ENCODE data around the gene UFSP2.

UFSP2 gene

DNA sequence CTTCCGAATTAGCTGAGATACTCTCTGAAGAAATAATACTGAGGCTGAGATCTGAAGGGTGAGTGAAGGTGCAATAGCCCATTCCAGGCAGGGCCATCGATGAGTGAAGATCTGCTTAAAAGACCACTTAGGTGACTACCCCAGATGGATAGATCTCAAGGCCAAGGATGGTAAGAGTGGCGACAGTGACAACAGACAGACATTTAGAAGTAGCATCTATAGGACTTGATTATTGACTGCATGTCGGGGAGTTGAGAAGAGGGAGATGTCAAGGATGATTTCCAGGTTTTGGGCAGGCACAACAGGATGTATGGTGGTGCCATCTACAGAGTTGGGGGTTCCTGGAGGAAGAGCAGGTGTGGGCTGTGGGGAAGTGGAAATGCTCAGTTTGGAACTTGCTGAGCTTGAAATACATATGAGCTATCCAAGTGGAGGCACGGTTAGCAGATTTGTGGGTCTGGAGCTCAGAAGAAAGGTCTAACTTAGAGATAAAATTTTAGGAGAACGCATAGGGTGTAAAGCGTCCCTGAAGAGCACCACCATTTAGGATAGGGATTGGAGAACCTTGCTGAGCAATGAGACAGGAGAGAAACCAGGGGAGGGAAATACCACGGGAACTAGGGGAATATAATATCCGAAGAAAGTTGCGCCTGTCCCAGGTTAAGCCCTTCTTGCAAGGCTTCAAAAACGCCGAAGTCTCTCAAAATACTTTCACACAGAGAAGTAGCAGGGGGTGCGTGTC lies 688 bp downstream of the UFSP2 start:
- no peak for DNase-seq

DNA sequence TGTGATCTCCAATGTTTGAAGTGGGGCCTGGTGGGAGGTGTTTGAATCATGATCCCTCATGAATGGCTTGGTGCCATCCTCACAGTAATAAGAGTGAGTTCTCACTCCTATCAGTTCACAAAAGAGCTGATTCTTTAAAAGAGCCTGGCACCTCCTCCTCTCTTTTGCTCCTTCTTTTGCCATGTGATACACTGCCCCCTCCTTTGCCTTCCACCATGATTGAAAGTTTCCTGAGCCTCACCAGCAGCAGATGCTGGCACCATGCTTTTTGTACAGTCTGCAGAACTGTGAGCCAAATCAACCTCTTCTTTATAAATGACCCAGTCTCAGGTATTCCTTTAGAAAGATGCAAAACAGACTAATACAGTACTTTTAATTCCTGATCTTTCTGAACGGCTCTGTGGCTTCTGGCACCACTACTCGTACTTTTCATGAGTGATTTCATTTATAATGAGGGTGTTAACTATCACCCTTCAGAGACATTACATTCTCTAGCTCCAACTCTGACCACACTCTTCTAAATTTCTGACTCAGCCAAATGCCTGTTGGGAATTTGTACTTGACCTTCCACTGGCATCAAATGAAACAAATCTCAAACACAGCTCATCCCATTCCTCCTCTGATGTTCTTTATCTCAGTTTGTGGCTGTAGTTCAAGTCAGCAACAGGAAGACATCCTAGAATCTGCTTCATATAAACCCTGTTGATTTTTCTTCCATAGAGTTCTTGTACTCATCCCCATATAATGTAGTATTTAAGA lies 4.2 kb downstream of the UFSP2 start:
- DNase-seq = no peak

DNA sequence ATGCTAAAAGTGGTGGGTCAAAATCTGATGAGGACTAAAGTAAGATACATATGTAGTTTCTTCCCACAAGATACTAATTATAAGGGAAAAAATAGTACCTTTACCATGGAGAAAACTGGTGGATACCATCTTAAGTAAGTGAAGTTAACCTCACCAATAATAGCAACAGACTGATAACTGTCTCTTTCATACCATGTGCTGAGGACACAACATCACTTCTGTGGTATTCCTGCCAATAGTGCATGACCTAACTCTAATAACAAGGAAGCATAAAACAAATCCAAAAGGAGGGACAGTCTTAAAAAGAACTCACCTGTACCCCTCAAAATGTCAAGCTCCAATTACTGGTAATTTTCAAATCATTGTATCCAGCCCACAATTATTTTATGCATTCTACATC lies 8.8 kb downstream of the UFSP2 start:
- DNase-seq = no peak

DNA sequence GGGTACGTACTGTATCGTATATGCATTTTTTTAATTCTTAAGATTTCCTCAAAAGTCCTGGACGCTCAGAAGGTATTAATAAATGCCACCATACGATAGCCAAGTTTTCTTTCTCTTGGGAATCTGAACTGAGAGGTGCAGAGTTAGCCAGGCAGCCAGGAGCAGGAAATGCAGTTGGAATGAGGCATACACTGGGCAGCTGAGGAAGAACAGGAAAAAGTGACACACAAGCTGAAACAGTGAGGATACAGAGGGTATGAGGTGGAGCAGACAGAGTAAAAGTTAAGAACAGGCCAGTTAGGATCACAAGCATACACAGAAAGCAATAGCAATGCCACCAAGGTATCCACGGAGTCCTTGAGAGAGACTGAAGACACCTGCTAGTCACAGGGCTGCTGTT lies 13.4 kb downstream of the UFSP2 start:
- DNase-seq = no peak

DNA sequence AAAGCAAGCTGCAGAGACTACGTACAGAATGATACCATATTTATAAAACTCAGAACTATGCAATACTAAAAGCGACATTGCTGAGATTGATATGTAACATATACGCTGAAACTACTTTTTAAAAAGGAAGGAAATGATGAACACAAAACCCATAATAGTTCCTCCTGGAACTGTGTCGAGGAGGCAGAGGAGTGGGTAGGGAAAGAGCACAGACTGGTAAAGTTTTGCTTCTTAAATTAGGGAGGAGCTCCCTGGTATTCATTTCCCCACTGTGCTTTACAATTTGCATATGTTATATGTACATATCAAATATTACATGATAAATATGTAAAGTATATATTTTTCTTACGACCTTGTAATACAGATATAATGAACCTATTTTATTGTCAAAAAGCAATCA lies 13.9 kb downstream of the UFSP2 start:
- no peak for DNase-seq

DNA sequence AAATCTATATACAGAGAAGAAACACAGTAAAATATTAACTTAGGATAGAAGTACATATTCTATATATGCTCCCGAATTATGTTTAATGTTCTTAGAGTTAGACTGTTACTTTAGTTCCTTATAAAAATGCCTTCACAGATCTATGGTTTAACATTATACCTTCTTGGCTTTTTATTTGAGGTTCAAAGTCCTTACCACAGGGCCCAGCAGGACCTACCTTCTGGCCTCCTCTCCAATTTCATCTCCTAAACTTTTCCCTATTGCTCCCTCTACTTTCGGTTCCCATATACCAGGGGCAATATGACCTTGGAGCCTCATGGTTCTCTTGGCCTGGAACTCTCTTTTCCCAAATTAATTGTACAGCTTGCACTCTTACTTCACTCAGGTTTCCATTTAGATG lies 17.3 kb downstream of the UFSP2 start:
- no peak for DNase-seq

DNA sequence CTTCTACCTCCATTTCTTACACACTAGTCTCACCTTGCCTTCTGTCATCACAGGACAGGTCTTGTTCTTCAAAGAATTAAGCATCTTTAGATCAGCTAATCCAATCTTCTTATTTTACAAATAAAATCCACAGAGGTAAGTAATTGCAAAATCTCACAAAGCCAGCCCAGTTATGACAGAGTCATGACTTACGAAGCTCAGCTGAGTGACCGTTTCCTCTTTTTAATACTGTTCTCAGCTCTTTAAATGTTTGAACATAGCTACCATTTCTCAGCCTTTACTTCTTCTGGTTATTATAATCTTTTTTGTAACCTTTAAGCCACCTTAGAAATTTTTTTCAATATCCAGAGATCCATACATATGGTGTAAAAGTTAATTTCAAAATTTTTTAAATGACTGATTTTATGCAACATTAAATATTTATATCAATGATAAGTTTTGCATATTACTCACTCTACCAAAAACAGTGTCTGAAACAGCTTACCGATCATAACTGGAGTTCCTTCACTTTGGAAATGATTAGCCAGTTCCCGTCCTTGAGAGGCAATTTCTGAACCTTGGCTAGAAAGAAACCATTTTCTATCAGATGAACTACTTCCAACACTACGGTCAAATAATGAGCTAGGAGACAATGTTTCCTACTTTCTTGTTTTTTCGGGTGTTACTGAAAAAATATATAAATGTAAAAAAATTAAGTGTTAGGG lies 20.3 kb downstream of the UFSP2 start:
- DNase-seq = no peak

DNA sequence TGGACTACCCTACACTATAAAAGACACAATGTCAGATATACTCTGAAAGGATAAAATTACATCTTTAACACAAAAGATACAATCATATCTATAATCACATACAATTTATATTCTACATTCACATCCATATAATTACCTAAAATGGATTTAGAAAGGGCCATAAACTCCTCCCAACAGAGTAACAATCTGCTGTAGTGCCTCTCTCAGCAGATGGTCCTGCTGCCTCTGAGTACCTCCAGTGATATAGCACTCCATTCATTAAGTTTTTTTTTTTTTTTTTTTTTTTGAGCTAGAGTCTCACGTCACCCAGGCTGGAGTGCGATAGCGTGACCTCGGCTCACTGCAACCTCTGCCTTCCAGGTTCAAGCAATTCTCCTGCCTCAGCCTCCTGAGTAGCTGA lies 21.7 kb downstream of the UFSP2 start:
- no peak for DNase-seq

DNA sequence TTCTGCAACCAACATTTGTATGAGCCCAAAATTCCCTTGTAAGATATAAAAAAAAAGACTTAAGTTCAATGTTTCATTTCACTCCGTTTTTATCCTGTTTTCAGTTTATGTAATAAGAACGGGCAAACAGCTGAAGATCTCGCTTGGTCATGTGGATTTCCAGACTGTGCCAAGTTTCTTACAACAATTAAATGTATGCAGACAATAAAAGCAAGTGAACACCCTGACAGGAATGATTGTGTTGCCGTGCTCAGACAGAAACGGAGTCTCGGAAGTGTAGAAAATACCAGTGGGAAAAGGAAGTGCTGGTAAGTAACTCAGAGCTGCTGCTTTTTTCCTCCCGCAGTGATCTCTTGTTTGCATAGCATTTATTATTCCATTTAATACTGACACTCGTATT lies 26.3 kb downstream of the UFSP2 start:
- DNase-seq = no peak

DNA sequence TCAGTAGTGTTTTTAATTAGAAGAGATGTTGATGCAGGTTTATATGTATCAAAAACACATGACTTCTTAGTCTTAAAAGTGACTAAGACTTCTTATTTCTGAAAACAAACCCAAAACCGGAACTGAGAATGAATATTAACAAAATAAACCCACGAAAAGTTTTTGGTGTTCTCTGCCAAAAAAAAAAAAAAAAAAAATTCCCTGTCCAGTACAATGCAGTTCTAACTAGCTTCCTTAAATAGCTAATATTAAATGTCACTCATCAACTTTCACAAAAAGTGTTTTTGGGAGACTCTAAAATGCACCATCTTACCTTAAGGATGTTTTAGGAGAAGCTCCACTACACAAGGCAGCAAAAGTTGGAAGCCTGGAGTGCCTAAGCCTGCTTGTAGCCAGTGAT lies 27.1 kb downstream of the UFSP2 start:
- no peak for DNase-seq

DNA sequence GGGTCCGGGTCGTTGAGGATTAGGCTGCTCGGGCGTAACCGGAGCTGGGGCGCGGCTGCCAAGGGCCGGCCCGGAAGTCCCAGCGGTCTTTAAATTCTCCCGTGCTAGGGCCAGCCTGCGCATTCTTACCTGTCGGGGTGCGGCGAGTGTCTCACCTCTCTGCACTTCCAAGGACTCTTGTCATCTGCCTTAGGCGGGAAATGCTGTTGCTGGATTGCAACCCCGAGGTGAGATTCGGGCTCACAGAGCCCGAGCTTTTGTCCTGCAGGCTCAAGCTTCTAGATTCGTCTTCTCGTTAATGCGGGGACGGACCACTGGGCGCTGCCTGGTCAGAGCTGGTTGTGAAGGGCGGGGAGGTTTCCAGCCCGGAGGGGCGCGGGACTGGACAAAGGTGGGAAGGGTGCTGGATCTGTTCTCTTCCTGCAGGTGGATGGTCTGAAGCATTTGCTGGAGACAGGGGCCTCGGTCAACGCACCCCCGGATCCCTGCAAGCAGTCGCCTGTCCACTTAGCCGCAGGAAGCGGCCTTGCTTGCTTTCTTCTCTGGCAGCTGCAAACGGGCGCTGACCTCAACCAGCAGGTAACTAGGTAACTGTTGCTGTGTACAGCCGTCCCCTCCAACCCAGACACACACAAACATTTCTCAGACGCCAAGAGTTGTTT lies 28.9 kb downstream of the UFSP2 start, which contains the start of gene ANKRD37:
TSS of gene ANKRD37 (plus strand) at position 118 of the 662 bp plus-strand sequence. CDS start at position 201, 83 bp downstream.
- no peak for DNase-seq

DNA sequence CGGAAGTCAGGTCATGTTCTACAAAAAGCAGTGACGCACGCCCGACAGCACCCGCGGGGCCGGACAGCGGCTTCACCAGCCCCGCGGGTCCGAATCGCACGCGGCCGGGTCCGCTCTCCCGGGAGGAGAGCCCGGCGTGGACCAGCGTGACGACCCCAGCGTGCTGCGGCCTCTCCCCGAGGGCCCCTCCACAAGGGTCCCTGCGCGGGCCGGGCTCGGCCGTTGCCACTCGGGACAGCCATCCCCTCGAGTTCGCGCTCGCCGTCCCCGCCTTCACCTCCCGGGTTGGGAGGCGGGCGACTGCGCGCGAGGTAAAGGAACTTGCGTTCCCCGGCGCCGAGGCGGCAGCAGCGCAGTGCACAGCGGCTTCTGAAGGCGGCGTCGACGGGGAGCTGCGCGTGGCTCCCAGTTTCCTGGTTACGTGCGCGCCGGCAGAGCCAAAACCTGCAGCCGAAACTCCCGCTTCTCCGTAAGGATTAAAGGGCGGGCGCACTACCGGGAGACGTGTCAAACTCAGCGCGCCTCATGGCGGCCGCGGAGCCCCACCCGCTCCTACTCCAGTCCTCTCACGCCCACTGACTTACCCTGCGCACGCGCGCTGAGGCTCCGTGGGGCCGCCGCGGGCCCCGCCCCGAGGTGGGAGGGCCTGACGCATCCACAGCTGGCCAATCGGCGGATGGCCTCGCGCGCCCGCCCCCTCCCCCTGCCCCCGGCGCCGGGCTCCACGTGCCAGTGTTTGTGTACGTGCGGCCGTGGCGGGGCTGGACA lies 29.6 kb downstream of the UFSP2 start:
- DNase-seq = peak; percentile 55

DNA sequence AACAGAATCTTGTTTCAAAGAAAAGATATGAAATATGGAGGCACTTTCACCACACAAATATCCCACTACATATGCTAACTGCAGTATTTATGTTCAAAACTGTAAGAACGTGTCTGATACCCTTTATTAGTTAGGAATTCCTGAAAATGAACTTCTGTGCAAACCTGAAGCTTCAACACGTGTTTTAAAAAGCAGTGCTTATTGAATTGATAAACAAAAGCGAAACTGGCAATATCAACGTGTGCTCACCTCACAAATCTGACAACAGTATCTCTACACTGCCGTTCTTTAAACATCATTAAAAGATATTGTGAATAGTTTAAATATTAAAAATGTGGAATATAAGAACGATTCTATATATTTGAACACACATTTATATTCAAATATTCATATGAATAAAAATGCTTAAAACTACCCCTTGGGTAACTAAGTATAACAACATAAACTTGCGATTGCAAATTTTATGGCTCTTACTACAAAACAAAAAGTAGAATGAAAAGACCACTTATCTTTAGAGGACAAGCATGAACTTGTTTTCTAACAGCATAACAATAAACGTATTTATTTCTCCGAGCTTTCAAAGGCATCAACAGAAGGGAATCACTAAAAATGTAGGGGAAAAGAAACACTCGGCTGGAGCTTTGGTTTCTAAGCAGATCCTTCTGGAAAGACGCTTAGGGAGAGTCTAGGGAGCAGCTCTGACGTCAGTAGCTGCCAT lies 30.4 kb downstream of the UFSP2 start, which contains the start of gene LRP2BP:
TSS of gene LRP2BP (minus strand) at position 687 of the 718 bp plus-strand sequence. CDS start 17,738 bp downstream, outside the sequence.
- no peak for DNase-seq

DNA sequence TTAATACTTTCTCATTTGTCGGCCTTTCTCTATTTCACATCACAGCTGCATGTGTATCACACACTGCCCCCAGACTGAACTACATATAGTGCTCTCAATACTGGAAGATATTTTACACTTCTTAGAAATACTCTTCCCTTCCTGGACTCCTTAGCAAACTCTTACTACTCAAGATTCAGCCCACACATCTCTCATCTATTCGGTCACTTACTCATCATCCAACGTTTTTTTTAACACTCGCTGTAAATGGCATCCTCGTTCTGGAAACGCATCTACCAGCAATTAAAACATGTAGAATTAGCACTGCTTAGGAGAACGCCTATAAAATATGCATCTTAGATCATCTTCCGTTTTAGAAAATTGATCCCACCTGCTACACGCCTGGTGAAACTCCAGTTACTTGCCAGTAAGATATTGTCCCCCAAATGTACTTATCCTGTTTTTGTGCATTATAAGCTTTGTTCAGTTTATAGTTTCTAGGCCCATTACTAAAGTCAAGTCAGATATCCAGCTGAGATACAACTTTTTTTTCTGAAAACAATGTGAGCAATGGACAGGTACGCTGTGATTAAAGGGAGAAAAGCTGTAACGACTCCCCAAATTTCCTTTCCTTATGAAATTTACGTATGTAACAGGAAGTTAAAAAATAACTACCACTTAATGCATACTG lies 31.1 kb downstream of the UFSP2 start:
- DNase-seq = no peak

DNA sequence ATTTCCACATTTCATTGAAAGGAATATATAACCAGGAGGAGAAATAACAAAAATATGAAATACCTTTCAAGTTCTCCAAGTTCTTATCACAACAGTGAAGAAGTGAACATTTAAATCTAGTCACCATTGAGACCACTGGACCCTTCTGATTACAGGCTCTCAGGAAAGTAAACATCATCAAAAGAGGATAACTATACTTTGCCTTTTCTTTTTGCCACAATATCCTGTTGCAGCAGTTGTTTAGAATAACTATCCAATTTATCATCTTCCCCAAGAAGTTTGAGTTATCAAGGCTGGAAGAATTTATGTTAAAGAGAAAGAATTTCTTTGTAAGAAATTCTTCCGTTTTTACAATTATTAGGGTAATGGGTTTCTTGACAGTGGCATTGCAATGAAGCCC lies 33.6 kb downstream of the UFSP2 start:
- no peak for DNase-seq

DNA sequence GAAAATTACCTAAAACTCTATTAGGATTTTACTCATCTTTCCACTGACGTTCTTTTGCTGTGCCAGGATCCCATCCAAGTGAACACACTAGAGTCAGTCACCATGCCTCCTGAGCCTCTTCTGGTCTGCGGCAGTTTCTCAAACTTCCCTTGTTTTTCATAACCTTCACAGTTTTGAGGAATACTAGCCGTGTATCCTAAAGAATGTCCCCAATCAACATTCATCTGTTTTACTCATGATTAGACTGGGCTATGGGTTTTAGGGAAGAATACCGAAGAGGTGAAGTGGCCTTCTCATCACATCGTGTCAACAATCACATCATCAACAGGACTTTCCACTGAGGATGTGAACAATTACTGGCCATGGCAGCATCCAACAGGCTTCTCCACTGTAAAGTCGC lies 34.8 kb downstream of the UFSP2 start:
- no peak for DNase-seq

DNA sequence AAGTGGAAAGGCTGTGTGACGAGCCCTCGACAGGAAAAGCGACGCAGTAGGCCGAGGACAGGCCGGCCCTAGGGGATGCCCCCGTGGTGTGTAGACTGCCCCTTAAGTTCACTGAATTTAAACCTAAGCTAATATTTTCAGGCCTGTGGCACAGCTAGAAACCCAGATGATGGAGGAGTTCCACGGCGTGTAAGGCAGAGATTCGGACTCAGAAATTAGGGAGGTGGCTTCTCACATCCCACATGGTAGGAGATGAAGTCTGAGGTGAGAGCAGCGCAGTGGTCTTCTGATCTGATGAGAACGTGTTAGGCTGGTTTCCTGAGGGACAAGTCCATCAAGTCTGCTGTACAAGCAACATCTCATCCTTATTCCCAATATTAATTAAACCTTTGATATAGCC lies 37.8 kb downstream of the UFSP2 start:
- DNase-seq = no peak

DNA sequence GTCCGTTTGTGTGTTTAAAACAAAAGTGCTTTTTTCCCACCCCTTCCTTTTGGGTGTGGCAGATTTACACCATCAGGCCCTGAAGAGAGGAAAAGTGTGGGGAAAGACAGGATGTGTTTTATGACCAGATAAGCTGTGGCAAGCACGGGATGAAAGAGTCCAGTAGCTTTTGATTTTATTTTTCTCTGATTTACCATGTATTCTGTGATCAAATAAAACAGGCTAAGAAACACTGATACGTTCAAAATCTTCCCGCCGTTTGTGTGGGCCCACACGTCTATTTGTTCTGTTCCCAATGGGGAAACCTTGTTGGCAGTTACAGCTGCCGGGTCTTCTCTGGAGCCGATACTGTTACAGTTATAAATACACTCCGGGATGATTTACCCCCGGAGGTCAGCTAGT lies 40.8 kb downstream of the UFSP2 start:
- DNase-seq = no peak

DNA sequence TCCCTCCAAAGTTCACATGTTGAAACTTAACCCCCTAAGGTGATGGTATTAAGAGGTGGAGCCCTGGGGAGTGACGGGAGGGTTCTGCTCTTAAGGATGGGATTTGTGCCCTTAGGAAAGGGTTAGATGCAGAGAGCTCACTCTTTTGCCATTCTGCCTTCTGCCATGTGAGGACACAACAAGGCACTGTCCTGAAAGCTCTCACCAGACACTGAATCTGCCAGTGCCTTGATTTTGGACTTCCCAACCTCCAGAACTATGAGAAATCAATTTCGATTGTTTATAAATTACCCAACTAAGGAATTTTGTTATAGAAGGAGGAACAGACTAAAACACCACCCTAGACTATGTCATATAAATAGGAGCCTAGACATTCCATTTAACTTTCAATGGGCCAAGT lies 41.7 kb downstream of the UFSP2 start:
- DNase-seq = no peak

DNA sequence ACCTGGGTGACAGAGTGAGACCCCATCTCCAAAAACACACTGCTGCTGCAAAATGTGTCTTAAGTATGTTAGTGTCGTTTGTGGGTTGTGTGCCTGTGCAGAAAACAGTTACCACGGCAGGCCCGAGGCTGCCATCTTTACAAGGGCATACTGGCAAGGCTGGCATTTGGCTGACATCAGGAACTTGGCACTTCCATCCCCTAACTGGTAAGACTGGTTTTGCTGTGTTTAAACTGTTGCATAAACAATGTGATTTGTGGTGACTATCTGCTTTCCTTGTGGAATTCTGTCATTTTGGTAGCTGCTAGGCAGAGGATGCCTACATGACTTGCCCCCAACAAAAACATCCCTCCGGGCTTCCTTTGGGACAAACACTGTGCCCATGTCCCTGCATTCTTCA lies 42.3 kb downstream of the UFSP2 start:
- DNase-seq = no peak

DNA sequence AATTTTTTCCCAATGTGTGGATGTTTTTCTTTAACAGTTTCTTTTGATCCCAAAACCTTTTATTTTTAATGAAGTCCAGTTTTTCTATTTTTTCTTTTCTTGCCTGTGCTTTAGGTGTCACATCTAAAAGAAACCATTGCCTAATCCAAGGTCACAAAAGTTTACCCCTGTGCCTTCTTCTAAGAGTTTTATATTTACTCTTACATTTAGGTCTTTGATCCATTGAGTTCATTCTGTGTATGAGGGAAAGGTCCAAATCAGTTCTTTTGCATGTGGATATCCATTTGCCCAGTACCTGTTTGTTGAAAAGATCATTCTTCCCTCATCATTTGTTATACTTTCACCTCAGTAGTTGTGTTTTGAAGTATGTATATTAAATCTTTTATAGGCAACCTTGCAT lies 43.0 kb downstream of the UFSP2 start:
- DNase-seq = no peak

Data from NCI-H187 treated with DMSO at 0.1 percent for 48 hours (cell line).